ENCODE data around the gene MEGF6. TPM values are rescaled to one million over a fixed set of nuclear protein-coding genes. Genes with fewer than 3 reads are reported as not detected.

The MEGF6 gene
- total RNA-seq, 2 donors from 2014 or later: 67.3 to 82.5 TPM

DNA sequence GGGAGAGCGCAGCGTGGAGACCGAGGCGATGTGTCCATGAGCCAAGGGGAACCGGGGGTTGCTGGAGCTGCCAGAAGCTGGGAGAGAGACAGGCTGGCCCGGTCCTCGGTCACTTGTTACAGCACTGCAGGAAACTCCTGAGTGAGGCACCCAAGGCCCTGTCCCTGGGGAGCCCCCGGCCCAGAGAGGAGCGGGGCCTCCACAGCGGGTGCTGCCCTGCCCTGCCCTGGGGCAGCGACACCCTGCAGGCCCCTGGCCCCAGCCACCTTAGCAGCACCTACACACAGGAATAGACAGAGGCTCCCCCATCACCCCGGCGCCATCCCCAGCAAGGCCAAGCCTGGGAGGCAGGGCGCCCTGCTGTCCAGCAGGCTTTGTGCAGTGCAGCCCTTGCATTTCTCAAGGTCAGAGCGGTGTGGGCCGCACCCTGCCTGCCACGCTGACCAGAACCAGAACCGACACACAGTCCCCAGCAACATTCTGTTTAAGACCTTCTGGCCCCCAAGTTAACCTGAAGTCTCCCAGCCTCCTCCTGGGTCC is 6.6 kb upstream of the MEGF6 start:
- no peaks in the 10 kb centered on the region for H3K27me3 ChIP-seq (replicated peaks; ENCODE audit: insufficient read depth)
- H3K4me3 ChIP-seq: no peak overlapping the region
- DNase-seq (ENCODE audit: low spot score): no peak
- no peak overlapping the region for H3K27ac ChIP-seq
- intact Hi-C loops (cut with DNase I): loop anchor here (2.0 kb wide), 1 partner anchor 127 kb away; no protein-coding TSS in a partner anchor
- no peaks in the 10 kb centered on the region for H3K36me3 ChIP-seq
- H3K4me1 ChIP-seq (replicated peaks): peaks cover 2% of the 10 kb centered on the region
- 85% methylated on average over 18 of the region's 18 CpGs for WGBS
- H3K9me3 ChIP-seq: no peaks in the 10 kb centered on the region
- TF ChIP-seq, protein P1, sequence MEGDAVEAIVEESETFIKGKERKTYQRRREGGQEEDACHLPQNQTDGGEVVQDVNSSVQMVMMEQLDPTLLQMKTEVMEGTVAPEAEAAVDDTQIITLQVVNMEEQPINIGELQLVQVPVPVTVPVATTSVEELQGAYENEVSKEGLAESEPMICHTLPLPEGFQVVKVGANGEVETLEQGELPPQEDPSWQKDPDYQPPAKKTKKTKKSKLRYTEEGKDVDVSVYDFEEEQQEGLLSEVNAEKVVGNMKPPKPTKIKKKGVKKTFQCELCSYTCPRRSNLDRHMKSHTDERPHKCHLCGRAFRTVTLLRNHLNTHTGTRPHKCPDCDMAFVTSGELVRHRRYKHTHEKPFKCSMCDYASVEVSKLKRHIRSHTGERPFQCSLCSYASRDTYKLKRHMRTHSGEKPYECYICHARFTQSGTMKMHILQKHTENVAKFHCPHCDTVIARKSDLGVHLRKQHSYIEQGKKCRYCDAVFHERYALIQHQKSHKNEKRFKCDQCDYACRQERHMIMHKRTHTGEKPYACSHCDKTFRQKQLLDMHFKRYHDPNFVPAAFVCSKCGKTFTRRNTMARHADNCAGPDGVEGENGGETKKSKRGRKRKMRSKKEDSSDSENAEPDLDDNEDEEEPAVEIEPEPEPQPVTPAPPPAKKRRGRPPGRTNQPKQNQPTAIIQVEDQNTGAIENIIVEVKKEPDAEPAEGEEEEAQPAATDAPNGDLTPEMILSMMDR (IDR thresholded peaks at IDR 0.05): no peak
- TF ChIP-seq POLR2A (IDR thresholded peaks at IDR 0.05) (no peak), POLR2AphosphoS5 (IDR thresholded peaks at IDR 0.05) (no peak)

DNA sequence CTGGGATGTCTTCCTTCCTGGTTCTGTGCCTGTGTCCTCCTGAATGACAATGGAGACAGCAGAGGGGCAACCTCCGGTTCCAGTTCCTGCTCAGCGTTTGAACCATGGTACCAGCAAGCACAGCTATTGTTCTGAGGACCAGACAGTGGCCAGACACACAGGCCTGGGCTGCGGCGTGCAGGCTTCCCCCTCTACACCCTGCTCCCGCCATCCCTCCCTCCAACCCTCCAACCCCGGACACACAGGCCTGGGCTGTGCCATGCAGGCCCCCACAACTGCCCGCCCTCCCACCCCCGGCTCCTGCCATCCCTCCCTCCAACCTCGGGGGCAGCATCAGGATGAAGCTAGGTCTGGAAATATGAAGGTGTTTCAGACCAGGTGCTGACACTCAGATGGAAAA is 5.6 kb upstream of the MEGF6 start:
- Histone ChIP-seq H3K4me3 (no peak overlapping the region), H3K27me3 (replicated peaks; ENCODE audit: insufficient read depth) (no peaks in the 10 kb centered on the region), H3K4me1 (replicated peaks) (peaks cover 2% of the 10 kb centered on the region), H3K9me3 (no peaks in the 10 kb centered on the region), H3K36me3 (no peaks in the 10 kb centered on the region), H3K27ac (no peak overlapping the region)
- intact Hi-C loops (cut with DNase I): no loop called here
- DNase-seq (ENCODE audit: low spot score): no peak
- TF ChIP-seq POLR2AphosphoS5 (IDR thresholded peaks at IDR 0.05) (no peak), POLR2A (IDR thresholded peaks at IDR 0.05) (no peak)
- TF ChIP-seq, protein P1 (IDR thresholded peaks at IDR 0.05): no peak
- WGBS: 82% methylated on average over 9 of the region's 9 CpGs

DNA sequence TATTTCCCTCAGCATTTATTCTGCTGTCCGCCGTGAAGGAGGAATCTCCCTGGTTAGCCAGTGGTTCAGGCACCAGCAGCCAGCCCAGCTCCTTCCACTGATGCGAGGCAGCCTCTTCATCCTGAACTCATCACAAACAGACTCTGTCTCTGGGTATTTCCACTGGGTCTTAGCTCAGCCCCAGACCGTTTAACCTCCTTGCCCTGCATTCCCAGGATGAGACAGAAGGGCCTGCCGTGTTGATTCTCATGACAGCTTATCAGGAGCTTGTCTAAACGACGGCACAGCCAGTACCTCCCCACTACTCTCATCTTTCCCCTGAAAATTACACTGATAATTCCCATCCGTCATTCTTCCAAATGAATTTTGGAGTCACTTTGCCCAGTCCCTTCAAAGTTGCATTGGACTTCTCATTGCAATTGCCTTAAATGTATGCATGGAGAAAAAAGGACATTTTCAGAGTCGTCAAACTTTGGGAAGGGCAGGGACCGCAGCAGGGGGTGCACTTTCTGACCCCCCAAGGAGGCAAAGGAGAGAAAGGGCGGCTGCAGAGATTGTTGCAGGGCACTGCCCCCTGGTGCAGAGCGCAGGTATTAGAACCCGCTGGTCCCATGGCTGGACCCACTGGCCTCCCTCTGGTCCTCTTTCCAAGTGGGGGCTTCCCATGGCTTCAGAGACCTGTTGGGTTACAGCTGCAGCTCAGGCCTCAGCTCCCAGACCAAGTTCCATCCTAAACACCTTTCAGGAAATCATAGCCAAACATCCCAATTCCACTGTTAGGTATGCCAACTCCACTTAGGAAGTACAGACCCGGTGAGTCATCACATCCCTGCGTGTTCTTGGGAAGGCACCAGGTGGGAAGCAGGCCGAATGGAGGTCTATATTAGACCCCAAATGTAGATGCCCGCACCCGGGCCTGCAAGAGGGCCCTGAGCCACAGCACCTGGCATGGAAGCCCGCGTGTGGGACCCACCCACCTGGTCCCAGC is 3.7 kb upstream of the MEGF6 start:
- Histone ChIP-seq H3K4me3 (no peak overlapping the region), H3K36me3 (no peaks in the 10 kb centered on the region), H3K9me3 (no peaks in the 10 kb centered on the region), H3K27me3 (replicated peaks; ENCODE audit: insufficient read depth) (peaks cover 2% of the 10 kb centered on the region), H3K4me1 (replicated peaks) (peaks cover 9% of the 10 kb centered on the region), H3K27ac (no peak overlapping the region)
- TF ChIP-seq, protein P1 (IDR thresholded peaks at IDR 0.05): peak in 3 of 4 experiments; percentile 26 to 63 (median 54)
- TF ChIP-seq POLR2AphosphoS5 (IDR thresholded peaks at IDR 0.05): no peak
- no peak for DNase-seq (ENCODE audit: low spot score)
- WGBS: 76% methylated on average over 16 of the region's 20 CpGs
- intact Hi-C loops (cut with DNase I): no loop called here

DNA sequence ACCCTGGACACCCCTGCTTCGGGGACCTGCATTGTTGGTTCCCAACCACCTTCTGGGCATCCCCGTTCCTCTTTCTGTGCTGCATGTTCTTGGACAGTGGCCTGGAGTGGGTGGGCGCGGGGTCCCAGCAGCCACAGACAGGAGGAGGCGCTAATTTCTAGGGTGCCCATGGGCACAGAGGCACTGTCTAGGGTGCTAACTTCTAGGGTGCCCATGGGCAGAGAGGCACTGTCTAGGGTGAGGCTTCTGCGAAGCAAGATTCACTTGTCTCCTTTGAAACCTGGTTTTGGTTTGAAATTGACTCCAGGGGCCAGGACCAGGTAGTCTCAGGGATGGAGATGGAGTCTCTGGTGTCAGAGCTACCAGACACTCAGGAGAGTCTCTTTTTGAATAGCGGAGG is 815 bp upstream of the MEGF6 start:
- no peaks in the 10 kb centered on the region for H3K36me3 ChIP-seq
- H3K27me3 ChIP-seq (replicated peaks; ENCODE audit: insufficient read depth): peaks cover 7% of the 10 kb centered on the region
- no peak for DNase-seq (ENCODE audit: low spot score)
- 67% methylated on average over 7 of the region's 7 CpGs for WGBS
- intact Hi-C loops (cut with DNase I): no loop called here
- H3K27ac ChIP-seq: no peak overlapping the region
- H3K4me3 ChIP-seq: no peak overlapping the region
- TF ChIP-seq POLR2A (IDR thresholded peaks at IDR 0.05): no peak
- TF ChIP-seq POLR2AphosphoS5 (IDR thresholded peaks at IDR 0.05): no peak
- TF ChIP-seq, protein P1 (IDR thresholded peaks at IDR 0.05): no peak
- peaks cover 7% of the 10 kb centered on the region for H3K4me1 ChIP-seq (replicated peaks)
- H3K9me3 ChIP-seq: no peaks in the 10 kb centered on the region
